DOHH2 (cell line): ENCODE results near the gene XIRP2.

Experiments used
- H3F3A ChIP-seq: fragments of 200-600 bp; sonication (generic), shearing (Covaris generic); 2 replicates; pipeline ENCODE4 v1.6.0; 2016; ENCODE audit warnings: antibody characterized with exemption, mild to moderate bottlenecking; ENCODE audit not compliant: control insufficient read depth, insufficient read depth
- H3K27ac ChIP-seq: fragments of 200-600 bp; sonication (generic); 2 replicates; pipeline ENCODE4 v1.5.1; 2014; ENCODE audit warnings: low read depth, mild to moderate bottlenecking, low read length, moderate library complexity
- H3K27me3 ChIP-seq: fragments of 200-600 bp; sonication (generic); 2 replicates; pipeline ENCODE4 v1.6.1; 2014; ENCODE audit warnings: mild to moderate bottlenecking, low read length, mixed read lengths; ENCODE audit not compliant: control insufficient read depth
- H3K36me3 ChIP-seq: fragments of 200-600 bp; sonication (generic); 2 replicates; pipeline ENCODE4 v1.6.1; 2014; ENCODE audit warnings: mild to moderate bottlenecking, low read length, moderate library complexity, mixed read lengths; ENCODE audit not compliant: control insufficient read depth
- H3K4me1 ChIP-seq: fragments of 200-600 bp; sonication (generic); 2 replicates; pipeline ENCODE4 v1.6.1; 2014; ENCODE audit warnings: mild to moderate bottlenecking, low read length, mixed read lengths; ENCODE audit not compliant: control insufficient read depth
- H3K4me2 ChIP-seq: fragments of 200-600 bp; sonication (generic); 2 replicates; pipeline ENCODE4 v1.6.0; 2014; ENCODE audit warnings: mild to moderate bottlenecking, low read length, moderate library complexity
- H3K4me3 ChIP-seq: fragments of 200-600 bp; sonication (generic); 2 replicates; pipeline ENCODE4 v1.5.1; 2014; ENCODE audit warnings: mild to moderate bottlenecking, low read length, mixed read lengths
- H3K79me2 ChIP-seq: fragments of 200-600 bp; sonication (generic); 2 replicates; pipeline ENCODE4 v1.6.1; 2014; ENCODE audit warnings: mild to moderate bottlenecking, low read length, mixed read lengths; ENCODE audit not compliant: control insufficient read depth
- H3K9me2 ChIP-seq: fragments of 200-600 bp; sonication (generic); replicated peaks from 2 replicates; pipeline ENCODE4 v1.6.1; 2014; ENCODE audit warnings: mild to moderate bottlenecking, low read length, mixed read lengths; ENCODE audit not compliant: control insufficient read depth
- H3K9me3 ChIP-seq: fragments of 200-600 bp; sonication (generic); 2 replicates; pipeline ENCODE4 v1.6.1; 2014; ENCODE audit warnings: antibody characterized with exemption, low read length, mixed read lengths; ENCODE audit not compliant: control insufficient read depth, insufficient read depth
- H4K20me1 ChIP-seq: fragments of 200-600 bp; sonication (generic); 2 replicates; pipeline ENCODE4 v1.6.0; 2014; ENCODE audit warnings: low read depth, mild to moderate bottlenecking, antibody characterized with exemption, low read length, moderate library complexity; ENCODE audit not compliant: control insufficient read depth, insufficient read depth
- CTCF ChIP-seq: fragments of 200-600 bp; sonication (generic); IDR thresholded peaks from one replicate; pipeline ENCODE4 v1.5.1; 2014; ENCODE audit warnings: antibody characterized with exemption, mild to moderate bottlenecking, low read depth, low read length; ENCODE audit not compliant: poor library complexity, severe bottlenecking
- EZH2phosphoT487 ChIP-seq: fragments of 200-600 bp; sonication (generic); IDR thresholded peaks from 2 replicates; pipeline ENCODE4 v1.6.1; 2017; ENCODE audit warnings: borderline replicate concordance, mild to moderate bottlenecking, antibody characterized with exemption, low read length, moderate library complexity, mixed read lengths

The XIRP2 gene

GRCh38 chr2:167005096-167005495, 116.8 kb downstream of the XIRP2 start:
- TF ChIP-seq CTCF (no peak), EZH2phosphoT487 (no peak)
- Histone ChIP-seq H3F3A (no peaks in the 10 kb centered on the region), H3K27me3 (no peaks in the 10 kb centered on the region), H3K9me2 (no peaks in the 10 kb centered on the region), H3K27ac (no peak overlapping the region), H3K4me3 (no peak overlapping the region), H3K4me2 (no peak overlapping the region), H3K4me1 (no peaks in the 10 kb centered on the region), H4K20me1 (no peaks in the 10 kb centered on the region), H3K9me3 (no peaks in the 10 kb centered on the region), H3K79me2 (no peaks in the 10 kb centered on the region), H3K36me3 (no peaks in the 10 kb centered on the region)

- no peaks in the 10 kb centered on the region for H3K9me2 ChIP-seq
- no peaks in the 10 kb centered on the region for H3K79me2 ChIP-seq
- no peaks in the 10 kb centered on the region for H3F3A ChIP-seq
- no peaks in the 10 kb centered on the region for H4K20me1 ChIP-seq
- no peak for TF ChIP-seq CTCF
- no peak for TF ChIP-seq EZH2phosphoT487
- H3K4me1 ChIP-seq, result no peaks in the 10 kb centered on the region
- no peak overlapping the region for H3K4me2 ChIP-seq
- H3K4me3 ChIP-seq, result no peak overlapping the region
- no peak overlapping the region for H3K27ac ChIP-seq
- H3K36me3 ChIP-seq, result no peaks in the 10 kb centered on the region
- H3K9me3 ChIP-seq, result no peaks in the 10 kb centered on the region
- H3K27me3 ChIP-seq, result no peaks in the 10 kb centered on the region
Observed at GRCh38 chr2:167013227-167013626, 124.9 kb downstream of the XIRP2 start.

GRCh38 chr2:167015806-167016205, 127.5 kb downstream of the XIRP2 start:
- H3K9me3 ChIP-seq, result no peaks in the 10 kb centered on the region
- no peak overlapping the region for H3K4me3 ChIP-seq
- no peaks in the 10 kb centered on the region for H3F3A ChIP-seq
- H3K36me3 ChIP-seq, result no peaks in the 10 kb centered on the region
- no peak overlapping the region for H3K27ac ChIP-seq
- no peaks in the 10 kb centered on the region for H4K20me1 ChIP-seq
- H3K4me2 ChIP-seq, result no peak overlapping the region
- no peaks in the 10 kb centered on the region for H3K79me2 ChIP-seq
- no peaks in the 10 kb centered on the region for H3K4me1 ChIP-seq
- no peaks in the 10 kb centered on the region for H3K9me2 ChIP-seq
- no peak for TF ChIP-seq CTCF
- no peak for TF ChIP-seq EZH2phosphoT487
- no peaks in the 10 kb centered on the region for H3K27me3 ChIP-seq

- Histone ChIP-seq H3F3A (no peaks in the 10 kb centered on the region), H3K4me1 (no peaks in the 10 kb centered on the region), H3K36me3 (no peaks in the 10 kb centered on the region), H3K27me3 (no peaks in the 10 kb centered on the region), H3K4me3 (no peak overlapping the region), H3K9me2 (no peaks in the 10 kb centered on the region), H3K27ac (no peak overlapping the region), H3K79me2 (no peaks in the 10 kb centered on the region), H3K9me3 (no peaks in the 10 kb centered on the region), H3K4me2 (no peak overlapping the region), H4K20me1 (no peaks in the 10 kb centered on the region)
- no peak for TF ChIP-seq CTCF
Observed at GRCh38 chr2:167017021-167017420, 128.7 kb downstream of the XIRP2 start.
